K562 (cell line): Measurements from ENCODE around the gene DOK3. TPM values are rescaled to one million over a fixed set of nuclear protein-coding genes. Genes with fewer than 3 reads are reported as not detected.

Experiments
- ARID4B ChIP-seq: sonication (generic); formaldehyde crosslinking; IDR thresholded peaks from 2 replicates; pipeline ENCODE4 v1.8.0; 2022; ENCODE audit warnings: mild to moderate bottlenecking, missing genetic modification reagents
- DMBX1 ChIP-seq: fragments of 250-450 bp; sonication (Bioruptor Pico); IDR thresholded peaks from 2 replicates; pipeline ENCODE4 v1.8.0; 2022; ENCODE audit warnings: inconsistent platforms, mild to moderate bottlenecking, moderate library complexity, borderline replicate concordance
- GABPB1 ChIP-seq: sonication (generic); formaldehyde crosslinking; IDR thresholded peaks from 2 replicates; pipeline ENCODE4 v1.8.0; 2022; ENCODE audit warnings: mild to moderate bottlenecking, missing genetic modification reagents
- GTF2F1 ChIP-seq: IDR thresholded peaks from 2 replicates; pipeline ENCODE4 v1.6.1; 2011; ENCODE audit warnings: low read depth, low read length, improper control_type of control experiment
- HIVEP1 ChIP-seq: fragments of 250-450 bp; sonication (Bioruptor Pico); IDR thresholded peaks from 2 replicates; pipeline ENCODE4 v1.4.0; 2020; ENCODE audit warnings: mild to moderate bottlenecking
- HLTF ChIP-seq: fragments of 450-650 bp; IDR thresholded peaks from 2 replicates; pipeline ENCODE4 v1.6.1; 2016
- KLF16 ChIP-seq: IDR thresholded peaks from 2 replicates; pipeline ENCODE4 v1.6.1; 2016; ENCODE audit warnings: antibody characterized with exemption
- MYNN ChIP-seq, 2 experiments: sonication (generic); formaldehyde crosslinking in 1 of 2; IDR thresholded peaks; 2 replicates each; pipeline versions ENCODE4 v1.5.0 to v1.6.1; 2016 to 2020; ENCODE audit warnings: antibody characterized with exemption in 1 of 2, missing genetic modification reagents in 1 of 2
- RB1 ChIP-seq: fragments of 450-650 bp; IDR thresholded peaks from 2 replicates; pipeline ENCODE4 v1.6.1; 2017; ENCODE audit warnings: low read depth, mild to moderate bottlenecking
- ZBTB1 ChIP-seq: sonication (generic); formaldehyde crosslinking; IDR thresholded peaks from 2 replicates; pipeline ENCODE4 v1.8.1; 2023; ENCODE audit warnings: missing genetic modification reagents, low read depth, mild to moderate bottlenecking, borderline replicate concordance
- ZC3H4 ChIP-seq: sonication (generic); formaldehyde crosslinking; IDR thresholded peaks from 2 replicates; pipeline ENCODE4 v1.9.0; 2021; ENCODE audit warnings: missing genetic modification reagents, borderline replicate concordance
- ZNF197 ChIP-seq: fragments of 200-800 bp; sonication (Bioruptor generic); IDR thresholded peaks from 2 replicates; pipeline ENCODE4 v1.6.1; 2016; ENCODE audit warnings: low read depth, missing genetic modification characterization, missing compliant biosample characterization
- polyA plus RNA-seq, 8 experiments: library from polyadenylated mRNA; depleted of rRNA in 4 of 8; stranded (reverse) in 5 of 8; unstranded in 3 of 8; fragments of >200 nt; fragmentation: Nextera tagmentation in 2 of 8; fragmentation: Illumina TruSeq in 1 of 8; extraction: Ambion mirVana in 2 of 8; extraction: Trizol in 1 of 8; gene quantifications; 2 replicates each; pipeline versions ENCODE4 v1.2.1 to v1.2.3, GENCODE V29; 2011 to 2014; ENCODE audit warnings: inconsistent platforms in 1 of 8, missing spikeins in 1 of 8
- total RNA-seq, 7 experiments: library from RNA; depleted of rRNA in 6 of 7; stranded (reverse); fragments of >200 nt in 6 of 7; fragmentation: Illumina TruSeq in 2 of 7; extraction: Trizol in 2 of 7; gene quantifications; 2 replicates each; pipeline versions ENCODE4 v1.2.1 to v1.2.3, GENCODE V29; 2011 to 2021; ENCODE audit warnings: low replicate concordance in 1 of 7
- TF ChIP-seq, protein P1 (sequence below), 2 experiments: fragments of 450-650 bp in 1 of 2; sonication (generic) in 1 of 2; formaldehyde crosslinking in 1 of 2; IDR thresholded peaks in 1 of 2; conservative IDR thresholded peaks in 1 of 2; 2 replicates each; pipeline versions ENCODE4 v1.6.1 to v1.8.1; 2016 to 2023; ENCODE audit warnings: mild to moderate bottlenecking in 2 of 2, moderate library complexity in 2 of 2, inconsistent platforms in 1 of 2, missing genetic modification reagents in 1 of 2
- TF ChIP-seq, protein P2 (sequence below): sonication (generic); formaldehyde crosslinking; IDR thresholded peaks from 2 replicates; pipeline ENCODE4 v1.8.1; 2023; ENCODE audit warnings: mild to moderate bottlenecking, missing genetic modification reagents, moderate library complexity
- TF ChIP-seq, protein P3 (sequence below): fragments of 250-450 bp; sonication (Bioruptor Pico); IDR thresholded peaks from 2 replicates; pipeline ENCODE4 v1.5.1; 2021; ENCODE audit warnings: mild to moderate bottlenecking
- TF ChIP-seq, protein P4 (sequence below): sonication (generic); formaldehyde crosslinking; IDR thresholded peaks from 2 replicates; pipeline ENCODE4 v1.9.0; 2022; ENCODE audit warnings: mild to moderate bottlenecking, missing genetic modification reagents

DOK3 gene
- total and polyA plus RNA-seq, 9 of the 15 experiments (the other 6 are each of a cell fraction or from before 2014, with no cell fraction given), result 1.3 to 23.0 (median 8.0) TPM

GRCh38 chr5:177491429-177491945 lies 18.1 kb downstream of the DOK3 start (continued):
- no peak for TF ChIP-seq ZNF197
- TF ChIP-seq RB1, result peak; percentile 98
- peak; percentile 61; the same call in 1 of the 2 replicates for TF ChIP-seq ZBTB1
- no peak for TF ChIP-seq HIVEP1 (CRISPR knock-in tag)
- TF ChIP-seq MYNN (IDR thresholded peaks at IDR 0.05), result 0 out of 2 replicates have a peak, but pooled peaks have one; percentile 67
- TF ChIP-seq MYNN (CRISPR knock-in tag; IDR thresholded peaks at IDR 0.05), result no peak
- no peak for TF ChIP-seq HLTF
- TF ChIP-seq, protein P1, sequence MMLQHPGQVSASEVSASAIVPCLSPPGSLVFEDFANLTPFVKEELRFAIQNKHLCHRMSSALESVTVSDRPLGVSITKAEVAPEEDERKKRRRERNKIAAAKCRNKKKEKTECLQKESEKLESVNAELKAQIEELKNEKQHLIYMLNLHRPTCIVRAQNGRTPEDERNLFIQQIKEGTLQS (IDR thresholded peaks at IDR 0.05), result no peak
- TF ChIP-seq, protein P1 (CRISPR knock-in tag; conservative IDR thresholded peaks at IDR 0.05), result peak; percentile 82
- TF ChIP-seq KLF16, result peak; percentile 35; the same call in 1 of the 2 replicates
- 0 out of 2 replicates have a peak, but pooled peaks have one; percentile 25 for TF ChIP-seq ZC3H4
- TF ChIP-seq, protein P2, sequence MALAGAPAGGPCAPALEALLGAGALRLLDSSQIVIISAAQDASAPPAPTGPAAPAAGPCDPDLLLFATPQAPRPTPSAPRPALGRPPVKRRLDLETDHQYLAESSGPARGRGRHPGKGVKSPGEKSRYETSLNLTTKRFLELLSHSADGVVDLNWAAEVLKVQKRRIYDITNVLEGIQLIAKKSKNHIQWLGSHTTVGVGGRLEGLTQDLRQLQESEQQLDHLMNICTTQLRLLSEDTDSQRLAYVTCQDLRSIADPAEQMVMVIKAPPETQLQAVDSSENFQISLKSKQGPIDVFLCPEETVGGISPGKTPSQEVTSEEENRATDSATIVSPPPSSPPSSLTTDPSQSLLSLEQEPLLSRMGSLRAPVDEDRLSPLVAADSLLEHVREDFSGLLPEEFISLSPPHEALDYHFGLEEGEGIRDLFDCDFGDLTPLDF (CRISPR knock-in tag), result peak; percentile 84; the same call in 1 of the 2 replicates
- peak; percentile 56; the same call in 1 of the 2 replicates for TF ChIP-seq GTF2F1
- peak; percentile 81 for TF ChIP-seq ARID4B (CRISPR knock-in tag)
- TF ChIP-seq, protein P3, sequence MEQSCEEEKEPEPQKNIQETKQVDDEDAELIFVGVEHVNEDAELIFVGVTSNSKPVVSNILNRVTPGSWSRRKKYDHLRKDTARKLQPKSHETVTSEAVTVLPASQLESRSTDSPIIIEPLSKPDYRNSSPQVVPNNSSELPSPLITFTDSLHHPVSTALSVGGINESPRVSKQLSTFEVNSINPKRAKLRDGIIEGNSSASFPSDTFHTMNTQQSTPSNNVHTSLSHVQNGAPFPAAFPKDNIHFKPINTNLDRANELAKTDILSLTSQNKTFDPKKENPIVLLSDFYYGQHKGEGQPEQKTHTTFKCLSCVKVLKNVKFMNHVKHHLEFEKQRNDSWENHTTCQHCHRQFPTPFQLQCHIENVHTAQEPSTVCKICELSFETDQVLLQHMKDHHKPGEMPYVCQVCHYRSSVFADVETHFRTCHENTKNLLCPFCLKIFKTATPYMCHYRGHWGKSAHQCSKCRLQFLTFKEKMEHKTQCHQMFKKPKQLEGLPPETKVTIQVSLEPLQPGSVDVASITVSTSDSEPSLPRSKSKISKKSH, result no peak
- TF ChIP-seq DMBX1, result peak; percentile 28; the same call in 1 of the 2 replicates
- TF ChIP-seq, protein P4, sequence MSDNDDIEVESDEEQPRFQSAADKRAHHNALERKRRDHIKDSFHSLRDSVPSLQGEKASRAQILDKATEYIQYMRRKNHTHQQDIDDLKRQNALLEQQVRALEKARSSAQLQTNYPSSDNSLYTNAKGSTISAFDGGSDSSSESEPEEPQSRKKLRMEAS (CRISPR knock-in tag), result no peak
- peak; percentile 73 for TF ChIP-seq GABPB1 (CRISPR knock-in tag)
